EH (cell line): ENCODE measurements around the gene KCNA2.

ENCODE experiments used
- DNase-seq: peaks from one replicate; pipeline ENCODE4 v3.0.0-alpha.2; 2015; ENCODE audit warnings: low read depth

Gene KCNA2

DNA sequence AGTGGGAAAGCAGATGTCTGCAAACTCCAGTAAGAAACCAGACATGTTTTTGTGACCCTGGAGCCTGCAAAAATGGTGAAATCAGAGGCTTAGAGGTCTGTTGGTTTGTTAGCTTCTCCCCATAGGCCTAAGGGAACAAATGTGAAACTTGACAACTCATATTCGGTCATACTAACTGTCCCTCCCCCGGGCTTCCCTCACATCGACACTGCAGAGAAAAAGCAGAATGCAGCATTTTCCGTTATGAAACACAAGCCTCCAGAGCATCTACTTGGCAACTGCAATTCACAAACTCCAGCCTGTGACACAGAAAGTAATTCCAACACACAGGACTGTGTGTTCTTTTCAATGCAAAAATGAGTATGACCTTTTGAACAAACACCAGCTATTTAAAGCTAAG lies 3.7 kb downstream of the KCNA2 start:
- DNase-seq: no peak

GRCh38 chr1:110601332-110601731 lies 4.8 kb downstream of the KCNA2 start:
- DNase-seq: no peak

DNA sequence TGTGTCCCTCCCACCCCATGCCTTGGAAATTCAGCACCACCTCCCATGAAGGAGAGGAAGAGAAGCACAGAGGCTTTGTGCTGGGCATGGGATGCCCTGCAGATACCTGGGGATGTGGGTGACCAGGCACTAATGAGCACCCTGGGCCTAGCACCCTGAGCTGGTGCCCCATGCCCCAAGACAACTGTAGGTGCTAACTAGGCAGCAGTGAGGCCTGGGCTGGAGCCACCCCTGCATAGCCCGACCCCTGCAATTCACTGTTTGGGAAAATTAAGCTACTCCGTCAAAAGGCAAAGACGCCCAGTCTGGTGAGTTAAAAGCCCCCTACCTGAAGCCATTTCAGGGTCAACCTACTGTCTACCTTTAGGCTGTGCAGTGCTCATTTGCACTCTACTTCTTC lies 5.4 kb downstream of the KCNA2 start:
- DNase-seq: no peak

- DNase-seq: no peak
Measured at GRCh38 chr1:110597966-110598365, 8.2 kb downstream of the KCNA2 start.

GRCh38 chr1:110596312-110596711 lies 9.8 kb downstream of the KCNA2 start:
- DNase-seq: no peak

- DNase-seq: no peak
Measured at GRCh38 chr1:110595353-110595710, 10.8 kb downstream of the KCNA2 start.

- no peak for DNase-seq
Measured at GRCh38 chr1:110594456-110595352, 11.5 kb downstream of the KCNA2 start.

DNA sequence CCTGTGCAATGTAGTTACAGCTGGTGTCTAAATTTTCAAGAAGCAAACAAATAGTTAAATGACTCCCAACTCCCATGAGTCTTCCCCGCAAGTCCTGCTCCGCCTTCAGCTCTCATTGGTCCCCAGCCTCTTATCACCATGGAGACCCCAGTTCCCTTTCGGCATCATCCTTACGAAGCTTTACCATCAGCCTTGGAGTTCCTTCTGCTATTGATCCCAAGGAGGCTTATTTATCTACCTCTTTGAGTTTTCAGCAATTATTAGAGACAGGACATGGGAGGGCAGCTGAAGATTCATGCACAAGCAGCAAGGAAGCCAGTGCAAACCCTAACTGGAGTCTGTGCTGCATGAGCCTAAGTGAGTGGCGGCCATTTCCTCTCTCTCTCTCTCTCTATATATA lies 12.3 kb downstream of the KCNA2 start:
- no peak for DNase-seq

DNA sequence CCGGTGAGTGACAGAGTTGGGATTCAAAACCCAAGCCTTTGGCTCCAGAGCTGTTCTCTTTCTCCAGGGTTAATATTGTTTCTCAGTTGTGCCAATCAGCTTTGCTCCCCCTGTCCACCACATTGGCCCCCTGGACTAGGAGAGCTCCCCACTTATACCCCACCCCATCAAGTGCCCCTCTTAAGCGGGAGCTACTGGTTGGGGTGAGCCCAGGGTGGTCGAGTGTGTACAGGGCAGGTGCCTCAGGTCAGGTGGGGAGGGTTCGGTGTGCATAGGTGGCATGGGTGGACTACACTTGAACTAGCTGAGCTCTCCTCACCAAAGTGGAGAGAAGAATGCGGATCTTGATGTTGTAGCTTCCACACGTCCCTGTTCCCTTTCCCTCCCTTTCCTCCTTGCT lies 14.2 kb downstream of the KCNA2 start:
- no peak for DNase-seq

- DNase-seq: no peak
Measured at GRCh38 chr1:110588991-110589390, 17.2 kb downstream of the KCNA2 start.

DNA sequence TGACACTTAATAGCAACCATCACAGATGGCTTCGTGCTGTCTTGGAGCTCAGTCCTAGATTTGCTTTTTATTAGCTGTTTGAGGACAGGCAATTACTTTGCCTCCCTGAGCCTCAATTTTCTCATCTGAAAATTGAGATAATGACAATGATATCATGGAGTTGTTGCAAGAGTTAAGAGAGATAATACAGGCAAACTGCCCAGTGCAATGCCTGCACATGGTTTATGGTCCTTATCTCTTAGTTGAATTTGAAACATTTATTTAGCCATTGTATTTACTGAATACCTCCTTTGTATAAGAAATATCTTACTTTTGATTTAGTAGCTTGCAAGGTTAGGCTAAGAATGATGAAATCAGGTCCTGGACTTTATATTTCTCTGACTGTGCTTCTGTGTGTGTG lies 17.7 kb downstream of the KCNA2 start:
- DNase-seq: no peak

- DNase-seq: no peak
Measured at GRCh38 chr1:110587906-110588305, 18.3 kb downstream of the KCNA2 start.

DNA sequence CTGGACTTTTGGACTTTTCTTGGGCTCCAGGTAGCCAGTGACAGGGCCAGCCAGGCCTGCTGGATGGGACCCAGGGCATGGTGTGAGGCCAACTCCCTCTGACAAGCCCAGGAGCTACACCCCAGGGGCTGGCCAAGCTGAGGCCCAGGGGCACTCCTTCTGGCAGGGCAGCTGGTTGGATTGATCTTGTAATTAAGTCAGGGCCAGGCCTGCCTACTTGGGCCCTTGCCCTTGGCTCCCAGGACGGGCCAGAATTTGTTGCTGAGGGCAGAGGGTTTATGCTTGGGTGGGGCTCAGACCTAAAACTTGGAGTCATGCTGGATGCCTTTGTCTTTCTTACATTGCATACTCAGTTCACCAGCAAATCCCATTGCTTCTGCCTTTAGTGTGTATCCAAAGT lies 20.7 kb downstream of the KCNA2 start:
- DNase-seq: no peak

DNA sequence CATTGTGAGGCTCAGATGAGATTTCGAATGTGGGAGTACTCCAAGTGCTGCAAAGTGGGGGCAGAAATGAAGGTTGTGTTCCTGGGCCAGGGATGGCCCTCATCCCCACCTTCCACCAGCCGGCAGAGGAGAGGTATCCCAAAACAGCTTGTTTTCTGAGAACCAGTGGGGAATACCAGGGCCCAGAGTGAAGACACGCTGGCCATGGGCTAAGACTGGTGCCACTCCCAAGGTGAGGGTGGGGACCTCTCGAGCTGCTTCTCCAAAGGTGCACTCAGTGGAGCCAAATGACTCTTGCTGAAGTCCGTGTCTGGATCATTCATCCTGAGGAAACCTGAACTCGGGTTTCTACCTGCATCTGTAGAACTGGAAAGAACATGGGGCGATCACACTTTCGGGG lies 22.1 kb downstream of the KCNA2 start:
- DNase-seq: no peak

DNA sequence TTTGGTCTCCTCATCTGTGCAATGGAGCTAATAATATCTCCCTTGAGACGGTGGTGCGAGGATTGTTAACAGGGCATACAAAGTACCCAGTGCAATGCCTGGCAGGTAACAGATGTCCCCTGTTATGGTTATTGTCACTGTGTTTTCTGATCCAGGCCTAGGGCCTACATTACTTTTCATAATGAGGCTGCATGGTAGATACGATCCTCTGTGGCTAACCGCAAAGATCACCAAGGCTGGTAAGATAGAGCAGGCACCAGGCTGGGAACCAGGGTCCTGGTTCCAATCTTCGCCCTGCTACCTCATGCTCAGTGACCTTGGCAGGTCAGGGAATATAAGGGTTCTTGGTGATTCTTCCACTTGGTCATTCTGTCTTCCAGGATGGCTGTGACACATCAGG lies 22.7 kb downstream of the KCNA2 start:
- DNase-seq: no peak

- no peak for DNase-seq
Measured at GRCh38 chr1:110582378-110582777, 23.8 kb downstream of the KCNA2 start.

- DNase-seq: no peak
Measured at GRCh38 chr1:110581682-110582145, 24.4 kb downstream of the KCNA2 start.

DNA sequence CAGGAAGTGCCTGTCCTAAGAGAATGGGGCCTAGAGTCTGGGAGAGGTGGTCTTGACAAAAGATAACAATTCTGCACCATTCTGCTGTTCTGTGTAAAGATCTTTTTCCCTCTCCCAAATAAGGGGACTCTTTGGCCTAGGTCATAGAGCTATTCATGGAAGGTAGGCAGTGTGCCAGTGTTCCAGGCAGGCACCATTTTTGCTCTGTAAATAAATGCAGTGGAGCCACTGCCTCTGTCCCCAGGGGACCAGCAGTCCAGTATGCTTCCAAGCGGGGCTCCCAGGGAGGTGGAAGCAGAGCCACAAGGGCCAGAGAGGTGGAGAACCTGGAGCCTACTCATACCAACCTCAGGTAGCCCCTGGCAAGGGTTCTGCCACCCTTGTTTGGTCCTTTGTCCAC lies 25.9 kb downstream of the KCNA2 start:
- no peak for DNase-seq

- no peak for DNase-seq
Measured at GRCh38 chr1:110579460-110579859, 26.7 kb downstream of the KCNA2 start.

DNA sequence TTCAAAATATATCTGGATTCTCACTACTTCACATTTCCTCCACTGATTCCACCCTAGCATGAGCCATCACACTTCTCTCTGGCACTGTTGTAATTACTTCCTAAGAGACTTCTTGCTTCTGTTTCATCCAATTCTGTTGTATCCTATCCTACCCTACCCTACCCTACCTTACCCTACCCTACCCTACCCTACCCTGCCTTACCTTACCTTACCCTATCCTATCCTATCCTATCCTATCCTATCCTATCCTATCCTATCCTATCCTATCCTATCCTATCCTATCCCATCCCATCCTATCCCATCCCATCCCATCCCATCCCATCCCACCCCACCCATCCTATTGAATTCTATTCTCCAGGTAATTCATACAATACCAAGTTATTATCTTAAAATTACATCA lies 29.7 kb downstream of the KCNA2 start:
- DNase-seq: no peak

DNA sequence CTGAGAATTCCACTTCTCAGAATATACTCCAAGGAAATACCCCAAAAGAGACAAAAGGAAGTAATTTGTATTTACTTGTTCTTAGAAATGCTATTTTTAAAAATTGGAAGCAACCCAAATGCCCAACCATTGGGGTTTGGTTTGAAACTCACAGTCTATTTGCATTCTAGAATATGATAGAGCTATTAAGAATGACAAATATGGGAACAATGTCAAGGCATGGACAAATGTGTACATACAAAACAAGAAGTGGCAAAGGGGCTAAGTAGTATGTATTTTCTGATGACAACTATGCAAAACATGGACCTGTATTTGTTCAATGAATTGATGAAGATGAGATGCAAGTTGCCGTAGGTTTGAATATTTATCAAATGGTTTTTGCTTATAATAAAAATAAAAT lies 32.8 kb downstream of the KCNA2 start:
- peak; percentile 1 for DNase-seq

DNA sequence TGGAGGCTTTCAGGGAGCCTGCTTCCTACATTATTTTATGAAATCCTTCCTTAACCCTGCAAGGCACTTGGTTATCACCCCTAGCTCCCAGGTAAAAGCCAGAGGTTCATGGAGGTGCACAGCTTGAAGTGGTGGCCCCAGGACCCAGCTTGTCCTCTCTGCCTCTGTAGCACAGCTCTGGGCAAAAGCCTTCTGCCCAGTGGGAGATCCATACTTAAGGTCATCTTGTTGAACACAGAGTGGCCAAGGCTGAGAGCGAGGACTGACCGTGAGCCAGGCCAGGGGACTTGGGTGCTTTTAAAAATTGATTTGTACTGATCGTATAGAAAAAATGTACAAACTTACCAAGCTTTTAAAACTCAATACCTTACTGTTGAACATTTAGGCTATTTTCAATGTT lies 33.4 kb downstream of the KCNA2 start:
- no peak for DNase-seq

DNA sequence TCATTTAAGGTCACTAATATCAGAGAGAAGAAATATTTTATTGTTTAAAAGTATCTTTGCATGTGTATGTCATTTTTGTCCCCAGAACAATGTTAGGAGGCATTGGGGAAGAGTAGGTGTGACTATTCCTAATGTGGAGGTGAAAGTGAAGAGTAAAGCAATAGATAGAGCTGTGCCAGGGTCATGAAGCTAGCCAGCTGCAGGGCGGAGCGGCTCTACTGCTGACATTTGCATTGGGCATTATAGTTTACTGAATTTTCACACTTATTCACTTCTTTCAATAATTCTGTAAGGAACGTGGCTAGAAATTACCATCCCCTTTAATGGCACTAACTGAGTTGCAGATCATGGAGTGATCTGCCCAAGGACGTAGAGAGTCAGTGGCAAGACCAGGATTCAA lies 35.3 kb downstream of the KCNA2 start:
- DNase-seq: no peak

DNA sequence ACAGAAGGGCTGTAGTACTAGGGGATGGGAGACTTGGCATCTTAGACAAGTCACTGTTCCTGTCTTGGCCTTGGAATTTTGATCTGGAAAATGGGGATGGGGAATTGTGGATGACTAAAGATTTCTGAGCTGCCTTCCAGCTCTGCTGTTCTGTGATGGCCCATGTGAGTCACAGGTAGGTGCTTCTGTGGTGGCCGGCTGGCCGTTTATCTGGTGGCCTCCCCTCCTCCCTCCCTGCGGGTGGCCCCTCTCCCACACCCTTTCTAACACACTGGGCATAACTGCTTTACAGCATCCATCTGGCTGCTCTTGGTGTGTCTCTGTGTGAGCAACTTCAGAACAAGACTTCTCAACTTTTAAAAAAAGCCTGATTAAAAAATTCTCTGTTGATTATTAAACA lies 35.9 kb downstream of the KCNA2 start:
- no peak for DNase-seq
